K562 (cell line): ENCODE data around the gene RCOR1. TPM values are rescaled to one million over a fixed set of nuclear protein-coding genes. Genes with fewer than 3 reads are reported as not detected.
A peak's percentile ranks its signal among the peaks of the same experiment; 100 is the strongest.

Experiments used
- ATAC-seq: fragments of 200-7000 bp; cut with Tn5 transposase; 3 replicates; pipeline ENCODE4 v1.9.1; 2020; ENCODE audit warnings: moderate library complexity
- BruUV-seq: library from RNA; stranded (reverse); fragments of 400-500 nt; replicated peaks from 2 replicates; lab custom pipeline; 2021; lab: Mats Ljungman, UMichigan
- CTCF ChIA-PET: fragments of 300-600 bp; formaldehyde crosslinking; extraction: SDS; loops from one replicate; lab custom pipeline; 2021; ENCODE audit warnings: low intra/inter-chr PET ratio; lab: Yijun Ruan, JAX
- POLR2A ChIA-PET: fragments of 300-600, 350-650 bp; sonication (Branson Sonifier 250); formaldehyde crosslinking; extraction: SDS; loops from one replicate; lab custom pipeline; 2021; ENCODE audit warnings: antibody characterized with exemption, inconsistent platforms; lab: Yijun Ruan, JAX
- DNase-seq, 4 experiments: peaks; one replicate each; pipeline versions ENCODE4 v3.0.0 to v3.0.0-alpha.2; 2011 to 2018; ENCODE audit warnings: low spot score in 3 of 4, mixed read lengths in 3 of 4; ENCODE audit errors: extremely low read depth in 1 of 4
- FAIRE-seq: peaks from 2 replicates; lab custom pipeline; 2011; peaks lifted over from hg19 to GRCh38; lab: Jason Lieb, UNC
- H2AFZ ChIP-seq: 2 replicates; pipeline ENCODE4 v1.6.0; 2011; ENCODE audit warnings: low read depth, low read length, control low read depth, inconsistent platforms
- H3K27ac ChIP-seq: fragments of 200-600 bp; 3 replicates; pipeline ENCODE4 v1.8.0; 2011; ENCODE audit warnings: low read depth, mild to moderate bottlenecking, control low read depth, inconsistent platforms, low read length, moderate library complexity, mixed read lengths; ENCODE audit errors: extremely low read depth
- H3K27me3 ChIP-seq, 2 experiments: fragments of 300-600 bp in 1 of 2; 2 replicates in 1 of 2; 3 replicates in 1 of 2; pipeline versions ENCODE4 v1.6.0 to v1.8.0; 2011; ENCODE audit warnings: inconsistent platforms in 2 of 2, low read length in 2 of 2, mild to moderate bottlenecking in 1 of 2, mixed read lengths in 1 of 2, moderate library complexity in 1 of 2; ENCODE audit not compliant: control insufficient read depth in 2 of 2, insufficient read depth in 2 of 2
- H3K36me3 ChIP-seq: fragments of 300-600 bp; 3 replicates; pipeline ENCODE4 v1.8.0; 2011; ENCODE audit warnings: mild to moderate bottlenecking, low read length, inconsistent platforms; ENCODE audit not compliant: control insufficient read depth, insufficient read depth
- H3K4me1 ChIP-seq, 2 experiments: fragments of 200-600 bp in 1 of 2; replicated peaks in 1 of 2; 2 replicates in 1 of 2; 3 replicates in 1 of 2; pipeline versions ENCODE4 v1.5.1 to v1.8.0; 2011; ENCODE audit warnings: inconsistent platforms in 2 of 2, low read length in 2 of 2, mild to moderate bottlenecking in 1 of 2, mixed read lengths in 1 of 2, moderate library complexity in 1 of 2; ENCODE audit not compliant: control insufficient read depth in 2 of 2, insufficient read depth in 2 of 2
- H3K4me2 ChIP-seq: 2 replicates; pipeline ENCODE4 v1.6.1; 2011; ENCODE audit warnings: low read length, control low read depth, inconsistent platforms, mixed read lengths; ENCODE audit not compliant: insufficient read depth
- H3K4me3 ChIP-seq: fragments of 200-600 bp; sonication (generic), shearing (Covaris generic); 2 replicates; pipeline ENCODE4 v1.5.1; 2016; ENCODE audit warnings: control low read depth, inconsistent platforms
- H3K79me2 ChIP-seq: fragments of 200-600 bp; 3 replicates; pipeline ENCODE4 v1.8.0; 2011; ENCODE audit warnings: low read length, inconsistent platforms; ENCODE audit not compliant: control insufficient read depth, insufficient read depth
- H3K9ac ChIP-seq, 2 experiments: 2 replicates each; pipeline versions ENCODE4 v1.6.0 to v1.6.1; 2011; ENCODE audit warnings: low read depth in 2 of 2, low read length in 2 of 2, control low read depth in 1 of 2, inconsistent platforms in 1 of 2, mild to moderate bottlenecking in 1 of 2, mixed read lengths in 1 of 2; ENCODE audit not compliant: insufficient read depth in 1 of 2
- H3K9me1 ChIP-seq: one replicate; pipeline ENCODE4 v1.6.0; 2011; ENCODE audit warnings: inconsistent platforms, mild to moderate bottlenecking, low read length, moderate library complexity; ENCODE audit not compliant: control insufficient read depth, insufficient read depth
- H3K9me3 ChIP-seq: replicated peaks from 2 replicates; pipeline ENCODE4 v1.5.1; 2011; ENCODE audit warnings: low read depth, low read length, inconsistent platforms; ENCODE audit not compliant: control insufficient read depth, insufficient read depth
- H4K20me1 ChIP-seq: replicated peaks from 2 replicates; pipeline ENCODE4 v1.6.1; 2011; ENCODE audit warnings: low read length, inconsistent platforms, mixed read lengths; ENCODE audit not compliant: control insufficient read depth, insufficient read depth
- FOSL1 ChIP-seq: fragments of 200-800 bp; sonication (Bioruptor generic); conservative IDR thresholded peaks from 2 replicates; pipeline ENCODE4 v1.6.1; 2016; ENCODE audit warnings: missing genetic modification characterization, missing compliant biosample characterization
- HDAC2 ChIP-seq: fragments of 450-650 bp; IDR thresholded peaks from 2 replicates; pipeline ENCODE4 v1.6.1; 2016; ENCODE audit warnings: mild to moderate bottlenecking
- HES1 ChIP-seq: fragments of 450-650 bp; IDR thresholded peaks from 2 replicates; pipeline ENCODE4 v1.6.1; 2016; ENCODE audit warnings: low read depth, mild to moderate bottlenecking, moderate library complexity
- MGA ChIP-seq: fragments of 450-650 bp; IDR thresholded peaks from 2 replicates; pipeline ENCODE4 v1.6.1; 2016; ENCODE audit warnings: mild to moderate bottlenecking, moderate library complexity
- MTA1 ChIP-seq: fragments of 450-650 bp; IDR thresholded peaks from 2 replicates; pipeline ENCODE4 v1.6.1; 2017; ENCODE audit warnings: borderline replicate concordance
- POLR2A ChIP-seq: fragments of 450-650 bp; conservative IDR thresholded peaks from 2 replicates; pipeline ENCODE4 v1.6.1; 2016
- SOX6 ChIP-seq: fragments of 450-650 bp; IDR thresholded peaks from 2 replicates; pipeline ENCODE4 v1.6.1; 2014; ENCODE audit warnings: mild to moderate bottlenecking
- TAF9B ChIP-seq: fragments of 450-650 bp; IDR thresholded peaks from 2 replicates; pipeline ENCODE4 v1.6.1; 2018; ENCODE audit warnings: mild to moderate bottlenecking; ENCODE audit not compliant: partially characterized antibody
- TFAP4 ChIP-seq: sonication (generic); formaldehyde crosslinking; IDR thresholded peaks from 2 replicates; pipeline ENCODE4 v1.8.0; 2022; ENCODE audit warnings: missing genetic modification reagents, mild to moderate bottlenecking, moderate library complexity, borderline replicate concordance
- ZNF12 ChIP-seq: sonication (generic); formaldehyde crosslinking; IDR thresholded peaks from 2 replicates; pipeline ENCODE4 v1.4.0; 2020; ENCODE audit warnings: mild to moderate bottlenecking, missing genetic modification reagents
- WGBS: fragments of 100-300 bp; shearing (Covaris generic); methylation state at CpG from one replicate; pipeline ENCODE4 v1.1.6; 2016; ENCODE audit warnings: low coverage, mixed read lengths; ENCODE audit not compliant: insufficient coverage; ENCODE audit errors: missing lambda C conversion rate; 5-methylcytosine and 5-hydroxymethylcytosine counted together
- in situ Hi-C: fragments of 300-500 bp; cut with MboI; formaldehyde crosslinking; loops from 4 replicates; pipeline ENCODE4 v1.15.0; 2018; ENCODE audit warnings: inconsistent platforms, mixed read lengths
- intact Hi-C: fragments of 100-400 bp; cut with micrococcal nuclease; formaldehyde crosslinking; loops from 2 replicates; pipeline ENCODE4 v1.14.2; 2022
- polyA plus RNA-seq, 8 experiments: library from polyadenylated mRNA; depleted of rRNA in 4 of 8; stranded (reverse) in 5 of 8; unstranded in 3 of 8; fragments of >200 nt; fragmentation: Nextera tagmentation in 2 of 8; fragmentation: Illumina TruSeq in 1 of 8; extraction: Ambion mirVana in 2 of 8; extraction: Trizol in 1 of 8; gene quantifications; 2 replicates each; pipeline versions ENCODE4 v1.2.1 to v1.2.3, GENCODE V29; 2011 to 2014; ENCODE audit warnings: inconsistent platforms in 1 of 8, missing spikeins in 1 of 8
- total RNA-seq, 7 experiments: library from RNA; depleted of rRNA in 6 of 7; stranded (reverse); fragments of >200 nt in 6 of 7; fragmentation: Illumina TruSeq in 2 of 7; extraction: Trizol in 2 of 7; gene quantifications; 2 replicates each; pipeline versions ENCODE4 v1.2.1 to v1.2.3, GENCODE V29; 2011 to 2021; ENCODE audit warnings: low replicate concordance in 1 of 7

RCOR1 gene
- total and polyA plus RNA-seq, 9 of the 15 experiments (the other 6 are each of a cell fraction or from before 2014, with no cell fraction given): 8.5 to 47.9 (median 20.9) TPM

- POLR2A ChIA-PET: interaction anchor here (0.5 to 1.2 kb wide), 4 partner anchors 8 to 41 kb away, joined by 3 to 5 read pairs (median 3); no protein-coding TSS in a partner anchor
- peak; percentile 67 to 88 (median 74) for DNase-seq
- in situ Hi-C loops: no loop called here
- Histone ChIP-seq H3K9ac (peak overlapping the region; percentile 38 to 52; a peak in 3 of 4 replicates), H3K9me3 (no peaks in the 10 kb centered on the region), H3K4me2 (peak overlapping the region; percentile 66), H3K79me2 (no peaks in the 10 kb centered on the region), H3K27ac (peak overlapping the region; percentile 75), H3K4me1 (peaks cover 22% of the 10 kb centered on the region in 2 experiments; a peak in 4 of 5 replicates), H3K4me3 (peak overlapping the region; percentile 23; the same call in 1 of the 2 replicates), H3K27me3 (no peaks in the 10 kb centered on the region), H2AFZ (peak overlapping the region; percentile 94), H3K36me3 (no peaks in the 10 kb centered on the region), H3K9me1 (no peaks in the 10 kb centered on the region), H4K20me1 (no peaks in the 10 kb centered on the region)
- peak; percentile 97 for ATAC-seq
- CTCF ChIA-PET: no interaction called here
- WGBS: 0% methylated on average over 6 of the region's 7 CpGs
- intact Hi-C loops: no loop called here
- no TSS peak for BruUV-seq
- peak; percentile 99 for FAIRE-seq
- TF ChIP-seq TAF9B (no peak), ZNF12 (no peak), MTA1 (peak; percentile 18; the same call in 1 of the 2 replicates), MGA (no peak), HDAC2 (peak; percentile 59; the same call in 1 of the 2 replicates), SOX6 (0 out of 2 replicates have a peak, but pooled peaks have one; percentile 26), HES1 (no peak), TFAP4 (CRISPR knock-in tag) (peak; percentile 55; the same call in 1 of the 2 replicates), POLR2A (peak; percentile 76), FOSL1 (peak; percentile 48)
Observed at GRCh38 chr14:102568115-102568614, 24.3 kb upstream of the RCOR1 start.
